K562 (cell line): Measurements from ENCODE around the gene DDX46. TPM values are rescaled to one million over a fixed set of nuclear protein-coding genes. Genes with fewer than 3 reads are reported as not detected.
"Not testable (repeated sequence)": the region's sequence is repeated elsewhere in the genome, so short reads cannot be mapped to it uniquely, and the experiment has no call there.

Experiments used
- ATAC-seq: fragments of 200-7000 bp; cut with Tn5 transposase; 3 replicates; pipeline ENCODE4 v1.9.1; 2020; ENCODE audit warnings: moderate library complexity
- BruUV-seq: library from RNA; stranded (reverse); fragments of 400-500 nt; replicated peaks from 2 replicates; lab custom pipeline; 2021; lab: Mats Ljungman, UMichigan
- CTCF ChIA-PET: fragments of 300-600 bp; formaldehyde crosslinking; extraction: SDS; loops from one replicate; lab custom pipeline; 2021; ENCODE audit warnings: low intra/inter-chr PET ratio; lab: Yijun Ruan, JAX
- POLR2A ChIA-PET: fragments of 300-600, 350-650 bp; sonication (Branson Sonifier 250); formaldehyde crosslinking; extraction: SDS; loops from one replicate; lab custom pipeline; 2021; ENCODE audit warnings: antibody characterized with exemption, inconsistent platforms; lab: Yijun Ruan, JAX
- DNase-seq, 4 experiments: peaks; one replicate each; pipeline versions ENCODE4 v3.0.0 to v3.0.0-alpha.2; 2011 to 2018; ENCODE audit warnings: low spot score in 3 of 4, mixed read lengths in 3 of 4; ENCODE audit errors: extremely low read depth in 1 of 4
- FAIRE-seq: peaks from 2 replicates; lab custom pipeline; 2011; peaks lifted over from hg19 to GRCh38; lab: Jason Lieb, UNC
- H2AFZ ChIP-seq: 2 replicates; pipeline ENCODE4 v1.6.0; 2011; ENCODE audit warnings: low read depth, low read length, control low read depth, inconsistent platforms
- H3K27ac ChIP-seq: fragments of 200-600 bp; 3 replicates; pipeline ENCODE4 v1.8.0; 2011; ENCODE audit warnings: low read depth, mild to moderate bottlenecking, control low read depth, inconsistent platforms, low read length, moderate library complexity, mixed read lengths; ENCODE audit errors: extremely low read depth
- H3K27me3 ChIP-seq, 2 experiments: fragments of 300-600 bp in 1 of 2; 2 replicates in 1 of 2; 3 replicates in 1 of 2; pipeline versions ENCODE4 v1.6.0 to v1.8.0; 2011; ENCODE audit warnings: inconsistent platforms in 2 of 2, low read length in 2 of 2, mild to moderate bottlenecking in 1 of 2, mixed read lengths in 1 of 2, moderate library complexity in 1 of 2; ENCODE audit not compliant: control insufficient read depth in 2 of 2, insufficient read depth in 2 of 2
- H3K36me3 ChIP-seq: fragments of 300-600 bp; 3 replicates; pipeline ENCODE4 v1.8.0; 2011; ENCODE audit warnings: mild to moderate bottlenecking, low read length, inconsistent platforms; ENCODE audit not compliant: control insufficient read depth, insufficient read depth
- H3K4me1 ChIP-seq, 2 experiments: fragments of 200-600 bp in 1 of 2; replicated peaks in 1 of 2; 2 replicates in 1 of 2; 3 replicates in 1 of 2; pipeline versions ENCODE4 v1.5.1 to v1.8.0; 2011; ENCODE audit warnings: inconsistent platforms in 2 of 2, low read length in 2 of 2, mild to moderate bottlenecking in 1 of 2, mixed read lengths in 1 of 2, moderate library complexity in 1 of 2; ENCODE audit not compliant: control insufficient read depth in 2 of 2, insufficient read depth in 2 of 2
- H3K4me2 ChIP-seq: 2 replicates; pipeline ENCODE4 v1.6.1; 2011; ENCODE audit warnings: low read length, control low read depth, inconsistent platforms, mixed read lengths; ENCODE audit not compliant: insufficient read depth
- H3K4me3 ChIP-seq: fragments of 200-600 bp; sonication (generic), shearing (Covaris generic); 2 replicates; pipeline ENCODE4 v1.5.1; 2016; ENCODE audit warnings: control low read depth, inconsistent platforms
- H3K79me2 ChIP-seq: fragments of 200-600 bp; 3 replicates; pipeline ENCODE4 v1.8.0; 2011; ENCODE audit warnings: low read length, inconsistent platforms; ENCODE audit not compliant: control insufficient read depth, insufficient read depth
- H3K9ac ChIP-seq, 2 experiments: 2 replicates each; pipeline versions ENCODE4 v1.6.0 to v1.6.1; 2011; ENCODE audit warnings: low read depth in 2 of 2, low read length in 2 of 2, control low read depth in 1 of 2, inconsistent platforms in 1 of 2, mild to moderate bottlenecking in 1 of 2, mixed read lengths in 1 of 2; ENCODE audit not compliant: insufficient read depth in 1 of 2
- H3K9me1 ChIP-seq: one replicate; pipeline ENCODE4 v1.6.0; 2011; ENCODE audit warnings: inconsistent platforms, mild to moderate bottlenecking, low read length, moderate library complexity; ENCODE audit not compliant: control insufficient read depth, insufficient read depth
- H3K9me3 ChIP-seq: replicated peaks from 2 replicates; pipeline ENCODE4 v1.5.1; 2011; ENCODE audit warnings: low read depth, low read length, inconsistent platforms; ENCODE audit not compliant: control insufficient read depth, insufficient read depth
- H4K20me1 ChIP-seq: replicated peaks from 2 replicates; pipeline ENCODE4 v1.6.1; 2011; ENCODE audit warnings: low read length, inconsistent platforms, mixed read lengths; ENCODE audit not compliant: control insufficient read depth, insufficient read depth
- ATF3 ChIP-seq, 2 experiments: fragments of 450-650 bp in 1 of 2; sonication (generic) in 1 of 2; formaldehyde crosslinking in 1 of 2; IDR thresholded peaks in 1 of 2; conservative IDR thresholded peaks in 1 of 2; 2 replicates each; pipeline versions ENCODE4 v1.6.1 to v1.8.1; 2016 to 2023; ENCODE audit warnings: mild to moderate bottlenecking in 2 of 2, moderate library complexity in 2 of 2, inconsistent platforms in 1 of 2, missing genetic modification reagents in 1 of 2
- CEBPG ChIP-seq, 3 experiments: fragments of 200-800 bp in 1 of 3; sonication (Bioruptor generic) in 1 of 3; sonication (generic) in 1 of 3; formaldehyde crosslinking in 1 of 3; IDR thresholded peaks in 2 of 3; conservative IDR thresholded peaks in 1 of 3; 2 replicates each; pipeline versions ENCODE4 v1.6.1 to v1.8.0; 2016 to 2022; ENCODE audit warnings: missing compliant biosample characterization in 2 of 3, missing genetic modification characterization in 2 of 3, mild to moderate bottlenecking in 1 of 3, missing genetic modification reagents in 1 of 3
- WGBS: fragments of 100-300 bp; shearing (Covaris generic); methylation state at CpG from one replicate; pipeline ENCODE4 v1.1.6; 2016; ENCODE audit warnings: low coverage, mixed read lengths; ENCODE audit not compliant: insufficient coverage; ENCODE audit errors: missing lambda C conversion rate; 5-methylcytosine and 5-hydroxymethylcytosine counted together
- in situ Hi-C: fragments of 300-500 bp; cut with MboI; formaldehyde crosslinking; loops from 4 replicates; pipeline ENCODE4 v1.15.0; 2018; ENCODE audit warnings: inconsistent platforms, mixed read lengths
- intact Hi-C: fragments of 100-400 bp; cut with micrococcal nuclease; formaldehyde crosslinking; loops from 2 replicates; pipeline ENCODE4 v1.14.2; 2022
- polyA plus RNA-seq, 8 experiments: library from polyadenylated mRNA; depleted of rRNA in 4 of 8; stranded (reverse) in 5 of 8; unstranded in 3 of 8; fragments of >200 nt; fragmentation: Nextera tagmentation in 2 of 8; fragmentation: Illumina TruSeq in 1 of 8; extraction: Ambion mirVana in 2 of 8; extraction: Trizol in 1 of 8; gene quantifications; 2 replicates each; pipeline versions ENCODE4 v1.2.1 to v1.2.3, GENCODE V29; 2011 to 2014; ENCODE audit warnings: inconsistent platforms in 1 of 8, missing spikeins in 1 of 8
- total RNA-seq, 7 experiments: library from RNA; depleted of rRNA in 6 of 7; stranded (reverse); fragments of >200 nt in 6 of 7; fragmentation: Illumina TruSeq in 2 of 7; extraction: Trizol in 2 of 7; gene quantifications; 2 replicates each; pipeline versions ENCODE4 v1.2.1 to v1.2.3, GENCODE V29; 2011 to 2021; ENCODE audit warnings: low replicate concordance in 1 of 7

Gene DDX46
- total and polyA plus RNA-seq, 9 of the 15 experiments (the other 6 are each of a cell fraction or from before 2014, with no cell fraction given): 26.2 to 99.0 (median 76.4) TPM

- H4K20me1 ChIP-seq; H3K27me3 ChIP-seq; in situ Hi-C loops; H3K27ac ChIP-seq; H3K9me1 ChIP-seq; DNase-seq; CTCF ChIA-PET; FAIRE-seq; H3K9me3 ChIP-seq; H3K4me3 ChIP-seq; H3K9ac ChIP-seq; H3K4me2 ChIP-seq; ATAC-seq; BruUV-seq; H2AFZ ChIP-seq; intact Hi-C loops; H3K4me1 ChIP-seq; TF ChIP-seq CEBPG (CRISPR knock-in tag; IDR thresholded peaks at IDR 0.05); ATF3 (CRISPR knock-in tag; conservative IDR thresholded peaks at IDR 0.05): not testable (repeated sequence)
- POLR2A ChIA-PET: interaction anchor here (0.7 to 1.0 kb wide), 2 partner anchors 65 to 78 kb away, joined by 3 read pairs; partner anchors contain the start of gene C5orf24
- TF ChIP-seq CEBPG (tag; conservative IDR thresholded peaks at IDR 0.05 in 1 of 2, IDR thresholded peaks at IDR 0.05 in 1 of 2): peak in 1 of 2 experiments; percentile 23; a peak in 1 of 4 replicates
- peak; percentile 72 for TF ChIP-seq ATF3 (IDR thresholded peaks at IDR 0.05)
- 93% methylated on average over 19 of the region's 21 CpGs for WGBS
- Histone ChIP-seq H3K36me3 (peaks cover 92% of the 10 kb centered on the region), H3K79me2 (peaks cover 20% of the 10 kb centered on the region)
Measured at GRCh38 chr5:134767528-134768291, 9.1 kb downstream of the DDX46 start.
